HEK293 (cell line): Measurements from ENCODE around the gene LILRB5.
"Not testable (repeated sequence)": the region's sequence is repeated elsewhere in the genome, so short reads cannot be mapped to it uniquely, and the experiment has no call there.

Source experiments
- CTCF ChIA-PET: fragments of 350-600 bp; formaldehyde crosslinking; extraction: SDS; loops from one replicate; lab custom pipeline; 2021; ENCODE audit warnings: antibody characterized with exemption; lab: Yijun Ruan, JAX
- POLR2A ChIA-PET: fragments of 300-600 bp; formaldehyde crosslinking; extraction: SDS; loops from one replicate; lab custom pipeline; 2020; ENCODE audit warnings: antibody characterized with exemption, inconsistent platforms; lab: Yijun Ruan, JAX
- H3K27ac ChIP-seq: fragments of 200-500 bp; sonication (Bioruptor generic); 2 replicates; pipeline ENCODE4 v1.5.1; 2014; ENCODE audit warnings: low read depth, low read length, control low read depth, inconsistent platforms; ENCODE audit errors: extremely low read depth
- H3K36me3 ChIP-seq, 2 experiments: fragments of 200-500 bp in 1 of 2; sonication (Bioruptor generic) in 1 of 2; 1 replicate in 1 of 2; 2 replicates in 1 of 2; pipeline ENCODE4 v1.5.1; 2014 to 2017; ENCODE audit warnings: inconsistent platforms in 2 of 2, low read length in 2 of 2; ENCODE audit not compliant: control insufficient read depth in 2 of 2, insufficient read depth in 1 of 2
- H3K4me1 ChIP-seq: fragments of 200-500 bp; sonication (Bioruptor generic); 2 replicates; pipeline ENCODE4 v1.5.1; 2014; ENCODE audit warnings: mild to moderate bottlenecking, low read length, inconsistent platforms; ENCODE audit not compliant: control insufficient read depth, insufficient read depth
- H3K4me3 ChIP-seq: 2 replicates; pipeline ENCODE4 v1.5.1; 2011; ENCODE audit warnings: low read depth, mild to moderate bottlenecking, control low read depth, low read length, moderate library complexity
- H3K9me3 ChIP-seq: fragments of 200-500 bp; sonication (Bioruptor generic); 2 replicates; pipeline ENCODE4 v1.5.1; 2014; ENCODE audit warnings: low read depth, low read length, inconsistent platforms; ENCODE audit not compliant: control insufficient read depth, insufficient read depth
- EGR2 ChIP-seq: fragments of 450-650 bp; formaldehyde crosslinking; IDR thresholded peaks from 2 replicates; pipeline ENCODE4 v1.5.1; 2016; ENCODE audit warnings: low read depth, missing biosample characterization, missing genetic modification characterization
- GLIS1 ChIP-seq: fragments of 450-650 bp; formaldehyde crosslinking; IDR thresholded peaks from 2 replicates; pipeline ENCODE4 v1.5.1; 2016; ENCODE audit warnings: missing biosample characterization, missing genetic modification characterization
- GLIS2 ChIP-seq: fragments of 450-650 bp; formaldehyde crosslinking; IDR thresholded peaks from 2 replicates; pipeline ENCODE4 v1.5.1; 2016; ENCODE audit warnings: missing biosample characterization, missing genetic modification characterization
- ZNF114 ChIP-seq: fragments of 450-650 bp; formaldehyde crosslinking; IDR thresholded peaks from 2 replicates; pipeline ENCODE4 v1.5.0; 2017; ENCODE audit warnings: missing biosample characterization, missing genetic modification characterization
- ZNF670 ChIP-seq: fragments of 450-650 bp; formaldehyde crosslinking; IDR thresholded peaks from 2 replicates; pipeline ENCODE4 v1.5.1; 2016; ENCODE audit warnings: missing biosample characterization, missing genetic modification characterization, low read depth
- ZNF707 ChIP-seq: fragments of 450-650 bp; formaldehyde crosslinking; IDR thresholded peaks from 2 replicates; pipeline ENCODE4 v1.5.1; 2016; ENCODE audit warnings: missing biosample characterization, missing genetic modification characterization

The LILRB5 gene

DNA sequence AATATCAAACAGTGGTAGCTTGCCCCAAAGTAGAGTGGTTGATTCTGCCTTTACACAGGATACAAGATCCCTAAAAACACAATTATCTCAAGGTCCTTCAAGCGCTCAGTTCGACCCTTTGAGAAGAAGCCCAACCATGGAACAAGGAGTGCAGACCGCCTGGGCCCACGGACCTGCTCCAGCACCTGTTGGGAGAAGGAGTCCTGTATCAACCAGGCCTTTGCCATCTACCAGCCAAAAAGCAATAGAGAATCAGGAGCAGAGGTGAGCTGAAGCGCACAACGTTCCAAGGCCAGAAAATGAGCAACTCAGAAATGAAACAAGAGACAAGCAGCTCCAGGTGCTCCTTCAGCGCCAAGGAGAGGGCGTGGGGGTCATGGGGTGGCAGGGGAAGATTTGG lies 27.9 kb downstream of the LILRB5 start:
- CTCF ChIA-PET = interaction anchor here (0.7 kb wide), 1 partner anchor 56 kb away, joined by 3 read pairs; the partner anchor contains the start of gene TMC4
- peaks cover 2% of the 10 kb centered on the region; the same call in 1 of the 2 replicates for H3K4me1 ChIP-seq
- no peaks in the 10 kb centered on the region; a peak in 1 of 3 replicates for H3K36me3 ChIP-seq
- H3K4me3 ChIP-seq = no peak overlapping the region
- H3K9me3 ChIP-seq = no peaks in the 10 kb centered on the region
- TF ChIP-seq ZNF707 (tag by site-specific recombination) = no peak
- TF ChIP-seq ZNF670 (tag by site-specific recombination) = no peak
- TF ChIP-seq GLIS2 = no peak
- TF ChIP-seq ZNF114 (tag by site-specific recombination) = no peak
- POLR2A ChIA-PET = interaction anchor here (0.7 to 0.9 kb wide), 2 partner anchors 28 to 37 kb away, joined by 3 read pairs; partner anchors contain the start of gene RPS9
- no peak overlapping the region for H3K27ac ChIP-seq

DNA sequence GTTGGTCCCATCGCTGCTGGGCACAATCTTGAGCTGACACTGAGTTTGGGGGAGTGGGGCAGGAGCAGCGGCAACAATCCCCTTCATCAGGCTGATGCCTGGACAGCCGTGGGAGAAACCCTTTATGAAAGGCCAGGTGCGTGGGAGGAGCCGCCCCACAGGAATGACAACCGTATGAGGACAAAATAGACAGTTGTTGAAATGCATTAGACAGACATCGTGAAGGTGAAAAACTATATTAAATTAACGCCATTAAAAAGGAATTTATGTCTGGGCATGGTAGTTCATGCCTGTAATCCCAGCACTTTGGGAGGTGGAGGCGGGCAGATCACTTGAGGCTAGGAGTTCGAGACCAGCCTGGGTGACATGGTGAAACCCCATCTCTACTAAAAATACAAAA lies 32.5 kb downstream of the LILRB5 start:
- CTCF ChIA-PET = interaction anchor here (0.6 to 1.2 kb wide), 2 partner anchors 12 to 41 kb away, joined by 4 to 6 read pairs; no protein-coding TSS in a partner anchor
- H3K27ac ChIP-seq, H3K36me3 ChIP-seq, H3K9me3 ChIP-seq, POLR2A ChIA-PET, H3K4me3 ChIP-seq, H3K4me1 ChIP-seq: not testable (repeated sequence)
- TF ChIP-seq EGR2 (tag by site-specific recombination) = peak; percentile 55; the same call in 1 of the 2 replicates

DNA sequence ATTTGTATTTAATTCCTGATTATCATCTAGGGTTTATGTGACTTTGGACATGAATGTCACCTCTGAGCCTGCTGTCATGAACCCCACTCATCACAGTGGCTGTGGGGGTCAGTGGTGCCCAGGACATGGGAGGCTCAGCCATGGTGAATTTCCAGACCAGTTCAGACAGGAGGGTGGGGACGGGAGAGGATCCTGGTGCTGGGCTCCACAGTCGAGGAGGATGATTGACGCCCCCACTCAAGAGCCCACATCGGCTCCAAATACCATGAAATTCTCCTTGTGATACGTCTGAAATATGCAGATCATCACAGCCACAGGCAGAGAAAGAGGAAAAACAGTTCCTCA lies 33.2 kb downstream of the LILRB5 start:
- H3K27ac ChIP-seq, H3K4me1 ChIP-seq, H3K36me3 ChIP-seq, CTCF ChIA-PET, H3K4me3 ChIP-seq, H3K9me3 ChIP-seq: not testable (repeated sequence)
- POLR2A ChIA-PET = interaction anchor here (0.9 kb wide), 1 partner anchor 14 kb away, joined by 3 read pairs; no protein-coding TSS in a partner anchor

DNA sequence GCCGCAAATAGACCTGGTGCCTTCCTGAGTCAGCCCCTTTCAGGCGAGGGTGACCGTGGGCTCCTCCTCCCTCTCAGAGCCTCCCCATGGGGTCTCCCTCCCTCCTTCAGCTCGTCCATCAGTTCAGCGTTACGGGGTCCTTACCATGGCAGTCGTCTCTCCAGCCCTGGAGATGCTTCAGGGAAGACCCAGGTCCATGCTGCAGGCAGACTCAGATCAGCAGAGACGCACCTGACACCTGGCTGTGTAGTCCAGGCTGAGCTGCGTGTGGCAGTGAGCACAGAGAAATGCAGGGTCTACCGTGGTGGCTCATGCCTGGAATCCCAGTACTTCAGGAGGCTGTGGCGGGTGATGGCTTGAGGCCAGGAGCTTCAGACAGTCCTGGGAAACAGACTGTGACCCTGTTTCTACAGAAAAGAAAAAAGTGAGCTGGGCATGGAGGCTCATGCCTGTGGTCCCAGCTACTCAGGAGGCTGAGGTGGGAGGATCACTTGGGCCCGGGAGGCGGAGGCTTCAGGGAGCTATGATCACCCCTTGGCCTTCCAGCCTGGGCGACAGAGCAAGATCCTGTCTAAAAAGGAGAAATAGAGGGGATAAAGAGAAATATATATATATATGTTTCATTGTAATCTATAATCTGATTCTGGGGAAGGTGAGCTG lies 33.7 kb downstream of the LILRB5 start:
- H3K36me3 ChIP-seq, H3K4me3 ChIP-seq, H3K4me1 ChIP-seq, H3K9me3 ChIP-seq, H3K27ac ChIP-seq, CTCF ChIA-PET: not testable (repeated sequence)
- POLR2A ChIA-PET = interaction anchor here (0.9 kb wide), 1 partner anchor 13 kb away, joined by 3 read pairs; no protein-coding TSS in a partner anchor

DNA sequence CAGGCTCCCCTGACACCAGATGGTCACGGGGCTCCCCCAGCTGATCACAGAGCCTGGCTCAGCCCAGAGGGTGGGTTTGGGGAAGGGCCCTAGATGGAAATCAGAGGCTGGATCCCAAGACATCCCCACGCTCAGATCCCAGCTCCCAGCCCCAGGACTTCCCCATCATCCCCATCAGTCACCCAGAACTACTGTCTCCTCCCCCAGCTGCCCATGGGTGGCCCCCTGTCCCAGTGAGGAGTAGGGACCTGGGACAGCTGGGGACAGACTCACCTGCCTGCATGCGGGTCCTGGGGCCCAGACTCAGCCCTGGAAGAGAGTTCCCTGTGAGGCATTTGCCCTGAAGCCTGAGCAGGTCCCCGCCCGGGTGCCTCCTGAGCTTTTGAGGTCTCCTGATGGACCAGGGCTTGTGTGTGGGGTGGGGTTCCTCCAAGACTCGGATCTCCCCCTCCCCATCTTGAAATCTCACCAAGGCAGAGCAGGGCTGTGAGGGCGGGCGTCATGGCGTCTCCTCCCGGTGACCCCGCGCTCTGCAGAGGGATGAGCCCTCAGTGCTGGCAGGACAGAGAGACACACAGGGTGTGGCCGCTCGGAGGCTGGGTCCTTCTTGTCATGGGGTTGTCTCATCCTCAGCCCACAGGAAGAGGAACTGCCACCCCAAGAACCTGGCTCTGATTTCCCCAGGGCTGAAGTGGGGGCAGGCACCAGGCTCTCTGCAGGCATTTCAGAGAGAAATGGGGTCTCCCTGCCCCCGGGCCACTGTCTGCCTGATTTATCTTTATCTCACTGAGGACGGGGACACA lies 34.4 kb downstream of the LILRB5 start, which contains the start of gene LILRB3:
Gene LILRB3, minus strand, starts transcription at position 534 of the 803 bp plus-strand sequence. Its CDS starts 31 bp downstream, at position 503.
- POLR2A ChIA-PET = interaction anchor here (0.5 kb wide), 1 partner anchor 9 kb away, joined by 5 read pairs; no protein-coding TSS in a partner anchor
- H3K9me3 ChIP-seq, H3K4me3 ChIP-seq, H3K4me1 ChIP-seq, CTCF ChIA-PET, H3K27ac ChIP-seq: not testable (repeated sequence)
- peaks cover 0 to 13% of the 10 kb centered on the region in 2 experiments; a peak in 2 of 3 replicates for H3K36me3 ChIP-seq

DNA sequence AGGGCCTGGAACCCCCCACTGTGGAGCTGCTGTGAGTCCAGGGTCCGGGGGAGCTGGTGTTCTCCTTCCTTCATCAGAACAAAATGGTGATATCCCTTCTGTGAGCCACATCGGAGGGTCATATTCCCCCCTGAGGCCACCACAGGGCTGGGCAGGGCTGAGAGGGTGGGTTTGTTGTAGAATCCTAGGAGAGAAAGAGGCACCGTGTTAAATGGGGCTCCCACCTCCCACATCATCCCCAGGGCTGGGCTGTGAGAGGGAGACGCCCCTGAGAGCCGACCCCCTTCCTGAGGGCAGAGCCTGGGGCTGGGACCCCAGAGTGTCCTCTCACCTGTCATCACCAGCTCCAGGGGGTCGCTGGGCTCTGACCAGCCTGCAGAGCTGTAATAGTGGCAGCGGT lies 35.1 kb downstream of the LILRB5 start:
- CTCF ChIA-PET, H3K9me3 ChIP-seq, H3K4me1 ChIP-seq, H3K4me3 ChIP-seq, H3K27ac ChIP-seq: not testable (repeated sequence)
- 0 out of 2 replicates have a peak, but pooled peaks have one; percentile 4 for TF ChIP-seq GLIS1 (tag by site-specific recombination)
- peaks cover 0 to 13% of the 10 kb centered on the region in 2 experiments; a peak in 1 of 3 replicates for H3K36me3 ChIP-seq
- POLR2A ChIA-PET = interaction anchor here (0.5 kb wide), 1 partner anchor 8 kb away, joined by 5 read pairs; no protein-coding TSS in a partner anchor
